Colonic mucosa (tissue), 4 donors: ENCODE results near the gene UNC13C. TPM values are rescaled to one million over a fixed set of nuclear protein-coding genes. Genes with fewer than 3 reads are reported as not detected.

ENCODE experiments used
- DNase-seq: peaks from one replicate; pipeline ENCODE4 v3.0.0-alpha.2; 2020
- H3K27ac ChIP-seq: fragments of 200-600 bp; one replicate; pipeline ENCODE4 v1.8.0; 2021
- H3K27me3 ChIP-seq: fragments of 200-600 bp; one replicate; pipeline ENCODE4 v1.8.0; 2021
- H3K36me3 ChIP-seq: fragments of 200-600 bp; one replicate; pipeline ENCODE4 v1.8.0; 2021
- H3K4me1 ChIP-seq: fragments of 200-600 bp; one replicate; pipeline ENCODE4 v1.8.0; 2021; ENCODE audit warnings: mild to moderate bottlenecking
- H3K4me3 ChIP-seq: fragments of 200-600 bp; one replicate; pipeline ENCODE4 v1.8.0; 2021
- H3K9ac ChIP-seq, 2 donors: one replicate each; pipeline ENCODE4 v1.7.0; 2013; ENCODE audit warnings: control low read depth in 2 of 2, low read depth in 2 of 2, low read length in 2 of 2
- H3K9me3 ChIP-seq: fragments of 200-600 bp; one replicate; pipeline ENCODE4 v1.8.0; 2021
- intact Hi-C: fragments of 100-400 bp; cut with DNase I; formaldehyde crosslinking; loops from one replicate; pipeline ENCODE4 v1.14.1; 2022
- total RNA-seq, 2 donors: library from RNA; stranded (reverse); fragmentation: NEBNext Ultra II Directional in 1 of 2; extraction: Animal tissue kit (Norgen Biotek cat#: 25700) in 1 of 2; gene quantifications; one replicate each; pipeline ENCODE4 v1.2.1, GENCODE V29; 2021
- TF ChIP-seq, protein P1 (sequence below): fragments of 200-600 bp; IDR thresholded peaks from one replicate; pipeline ENCODE4 v1.8.0; 2022; ENCODE audit warnings: antibody characterized with exemption, mild to moderate bottlenecking
- donor health status: healthy.
- donor health status: DM: no; HTN: no; CAD: no.
- donor health status: DM: no; HTN: no; CAD: no.

UNC13C gene
- total RNA-seq, 2 donors from 2014 or later, result 0.05 to 0.13 TPM

- Histone ChIP-seq H3K27ac (no peak overlapping the region), H3K4me3 (no peak overlapping the region), H3K4me1 (no peaks in the 10 kb centered on the region), H3K36me3 (no peaks in the 10 kb centered on the region), H3K27me3 (no peaks in the 10 kb centered on the region), H3K9me3 (no peaks in the 10 kb centered on the region), H3K9ac (no peak overlapping the region)
- no peak for DNase-seq
- intact Hi-C loops, result loop anchor here (5.0 kb wide), 1 partner anchor 51 kb away; no protein-coding TSS in a partner anchor
- TF ChIP-seq, protein P1, sequence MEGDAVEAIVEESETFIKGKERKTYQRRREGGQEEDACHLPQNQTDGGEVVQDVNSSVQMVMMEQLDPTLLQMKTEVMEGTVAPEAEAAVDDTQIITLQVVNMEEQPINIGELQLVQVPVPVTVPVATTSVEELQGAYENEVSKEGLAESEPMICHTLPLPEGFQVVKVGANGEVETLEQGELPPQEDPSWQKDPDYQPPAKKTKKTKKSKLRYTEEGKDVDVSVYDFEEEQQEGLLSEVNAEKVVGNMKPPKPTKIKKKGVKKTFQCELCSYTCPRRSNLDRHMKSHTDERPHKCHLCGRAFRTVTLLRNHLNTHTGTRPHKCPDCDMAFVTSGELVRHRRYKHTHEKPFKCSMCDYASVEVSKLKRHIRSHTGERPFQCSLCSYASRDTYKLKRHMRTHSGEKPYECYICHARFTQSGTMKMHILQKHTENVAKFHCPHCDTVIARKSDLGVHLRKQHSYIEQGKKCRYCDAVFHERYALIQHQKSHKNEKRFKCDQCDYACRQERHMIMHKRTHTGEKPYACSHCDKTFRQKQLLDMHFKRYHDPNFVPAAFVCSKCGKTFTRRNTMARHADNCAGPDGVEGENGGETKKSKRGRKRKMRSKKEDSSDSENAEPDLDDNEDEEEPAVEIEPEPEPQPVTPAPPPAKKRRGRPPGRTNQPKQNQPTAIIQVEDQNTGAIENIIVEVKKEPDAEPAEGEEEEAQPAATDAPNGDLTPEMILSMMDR, result no peak
Measured at GRCh38 chr15:54298396-54298795, 320.2 kb downstream of the UNC13C start.

DNA sequence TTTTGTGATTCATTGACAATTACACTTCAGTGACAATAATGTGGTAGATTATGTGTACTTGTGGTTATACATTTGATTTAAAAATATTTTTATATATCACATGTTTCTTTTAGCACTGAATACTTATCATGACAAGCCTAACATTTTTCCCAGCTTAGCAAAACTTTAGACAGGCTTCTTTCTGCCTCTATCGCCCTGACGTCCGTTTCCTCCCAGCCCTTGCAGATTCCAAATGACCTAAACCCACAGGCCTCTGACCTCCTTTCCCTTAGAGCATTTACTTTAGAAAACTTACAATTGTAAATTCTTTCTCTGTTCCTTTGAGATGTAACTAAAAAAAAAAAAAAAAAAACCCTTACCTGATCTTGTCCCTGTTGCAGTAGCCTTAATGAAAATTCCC lies 326.1 kb downstream of the UNC13C start:
- H3K36me3 ChIP-seq, result no peaks in the 10 kb centered on the region
- H3K4me3 ChIP-seq, result no peak overlapping the region
- no peaks in the 10 kb centered on the region for H3K27me3 ChIP-seq
- H3K9ac ChIP-seq, result no peak overlapping the region
- TF ChIP-seq, protein P1, result no peak
- H3K27ac ChIP-seq, result no peak overlapping the region
- intact Hi-C loops, result no loop called here
- no peaks in the 10 kb centered on the region for H3K9me3 ChIP-seq
- no peak for DNase-seq
- H3K4me1 ChIP-seq, result no peaks in the 10 kb centered on the region

- Histone ChIP-seq H3K4me1 (no peaks in the 10 kb centered on the region), H3K36me3 (no peaks in the 10 kb centered on the region), H3K9me3 (no peaks in the 10 kb centered on the region), H3K27ac (no peak overlapping the region), H3K9ac (no peak overlapping the region), H3K4me3 (no peak overlapping the region), H3K27me3 (no peaks in the 10 kb centered on the region)
- TF ChIP-seq, protein P1, result no peak
- intact Hi-C loops, result no loop called here
- no peak for DNase-seq
Measured at GRCh38 chr15:54305138-54305537, 326.9 kb downstream of the UNC13C start.

DNA sequence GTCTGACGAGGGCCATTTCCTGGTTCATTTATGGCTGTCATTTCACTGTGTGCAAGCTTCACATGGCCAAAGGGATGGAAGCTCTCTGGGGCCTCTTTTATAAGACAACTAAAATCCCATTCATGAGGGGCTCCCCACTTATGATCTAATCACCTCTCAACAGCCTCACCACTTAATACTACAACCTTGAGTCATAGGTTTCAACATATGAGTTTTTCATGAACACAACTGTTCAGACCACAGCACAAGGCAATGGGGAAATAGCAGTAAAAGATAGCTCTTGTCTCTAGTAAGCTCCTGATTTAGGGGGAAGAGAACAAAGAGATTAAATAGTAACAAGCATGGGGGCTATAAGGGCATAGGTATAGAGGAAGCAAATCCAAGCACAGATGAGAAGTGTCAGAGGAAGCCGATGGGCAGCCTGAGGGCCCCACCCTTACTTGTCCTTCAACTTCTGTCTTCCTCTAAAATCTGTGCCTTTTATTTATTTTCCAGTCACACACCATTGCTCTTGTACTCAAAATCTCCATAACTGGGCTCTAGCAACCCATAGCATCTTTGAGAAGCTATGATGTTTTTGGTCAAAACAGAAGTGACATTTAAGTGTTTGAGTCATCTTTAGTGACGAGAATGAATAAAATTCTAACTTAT lies 329.1 kb downstream of the UNC13C start:
- TF ChIP-seq, protein P1, result no peak
- Histone ChIP-seq H3K4me3 (no peak overlapping the region), H3K4me1 (no peaks in the 10 kb centered on the region), H3K27ac (no peak overlapping the region), H3K9me3 (no peaks in the 10 kb centered on the region), H3K36me3 (no peaks in the 10 kb centered on the region), H3K9ac (no peak overlapping the region), H3K27me3 (no peaks in the 10 kb centered on the region)
- no peak for DNase-seq
- intact Hi-C loops, result no loop called here

DNA sequence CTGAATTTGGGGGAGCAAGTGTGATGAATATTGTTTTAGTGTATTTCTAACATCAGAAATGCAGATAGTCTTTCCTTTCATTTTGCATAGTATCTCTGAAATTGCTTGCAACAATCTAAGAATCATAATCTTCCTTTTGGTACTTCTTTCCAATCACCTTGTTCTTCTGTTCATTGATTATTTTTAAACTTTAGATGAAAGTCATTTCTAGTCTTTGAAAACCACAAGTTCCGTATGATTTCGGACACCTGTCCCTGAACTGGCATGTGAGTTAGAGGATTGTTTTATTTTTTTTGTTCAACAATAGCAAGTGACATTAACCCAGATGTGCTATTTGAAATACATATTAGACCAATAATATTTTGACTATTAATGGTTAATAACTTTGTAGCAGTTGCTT lies 329.7 kb downstream of the UNC13C start:
- Histone ChIP-seq H3K36me3 (no peaks in the 10 kb centered on the region), H3K4me1 (no peaks in the 10 kb centered on the region), H3K9ac (no peak overlapping the region), H3K27ac (no peak overlapping the region), H3K9me3 (no peaks in the 10 kb centered on the region), H3K4me3 (no peak overlapping the region), H3K27me3 (no peaks in the 10 kb centered on the region)
- TF ChIP-seq, protein P1, result no peak
- intact Hi-C loops, result no loop called here
- DNase-seq, result no peak
